GM19463 (cell line): Measurements from ENCODE around the gene GNG12.

Experiments
- ATAC-seq: cut with Tn5 transposase; IDR thresholded peaks from one replicate; pipeline ENCODE4 v1.9.1; 2021; ENCODE audit warnings: mild to moderate bottlenecking, moderate library complexity; ENCODE audit not compliant: unreplicated experiment

GNG12 gene

GRCh38 chr1:67686267-67687197 is 146.7 kb downstream of the GNG12 start:
- peak; percentile 31 for ATAC-seq

DNA sequence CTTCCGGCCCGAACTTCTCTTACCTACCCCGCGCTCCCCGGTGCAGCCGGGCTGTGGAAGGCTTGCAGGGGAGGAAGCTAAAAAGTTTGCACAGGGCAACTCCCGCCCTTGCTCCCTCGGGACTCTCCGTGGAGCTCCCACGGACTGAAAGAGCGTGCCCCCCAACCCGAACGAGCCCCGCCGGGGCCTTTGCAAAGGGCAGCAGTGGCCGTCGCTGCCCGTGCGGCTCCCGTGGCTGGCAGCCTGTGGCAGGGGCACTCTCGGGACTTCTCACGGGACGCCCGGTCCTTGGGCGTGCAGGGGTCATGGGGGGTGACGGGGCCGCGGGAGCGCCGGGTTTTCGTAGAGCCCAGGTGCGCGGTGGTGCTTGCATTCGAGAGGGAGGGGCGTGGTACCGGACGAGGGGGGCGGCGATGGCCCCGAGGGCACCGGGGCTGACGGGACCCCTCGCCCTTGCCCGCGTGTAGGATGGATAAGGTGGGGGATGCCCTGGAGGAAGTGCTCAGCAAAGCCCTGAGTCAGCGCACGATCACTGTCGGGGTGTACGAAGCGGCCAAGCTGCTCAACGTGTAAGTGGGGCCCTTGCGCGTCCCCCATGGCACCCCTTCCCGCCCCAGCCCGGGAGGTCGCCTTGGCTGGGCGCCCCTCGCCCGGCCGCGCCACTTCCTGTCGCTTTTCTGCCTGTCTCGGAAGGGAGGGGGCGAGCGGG is 147.6 kb downstream of the GNG12 start:
- peak; percentile 7 for ATAC-seq

DNA sequence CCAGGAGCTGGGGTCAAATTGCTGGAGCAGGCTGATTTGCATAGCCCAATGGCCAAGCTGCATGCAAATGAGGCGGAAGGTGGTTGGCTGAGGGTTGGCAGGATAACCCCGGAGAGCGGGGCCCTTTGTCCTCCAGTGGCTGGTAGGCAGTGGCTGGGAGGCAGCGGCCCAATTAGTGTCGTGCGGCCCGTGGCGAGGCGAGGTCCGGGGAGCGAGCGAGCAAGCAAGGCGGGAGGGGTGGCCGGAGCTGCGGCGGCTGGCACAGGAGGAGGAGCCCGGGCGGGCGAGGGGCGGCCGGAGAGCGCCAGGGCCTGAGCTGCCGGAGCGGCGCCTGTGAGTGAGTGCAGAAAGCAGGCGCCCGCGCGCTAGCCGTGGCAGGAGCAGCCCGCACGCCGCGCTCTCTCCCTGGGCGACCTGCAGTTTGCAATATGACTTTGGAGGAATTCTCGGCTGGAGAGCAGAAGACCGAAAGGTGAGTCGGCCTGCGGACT is 148.2 kb downstream of the GNG12 start, which contains the start of gene GADD45A:
Gene GADD45A, plus strand, starts transcription at position 135 of the 491 bp plus-strand sequence. Its CDS starts 294 bp downstream, at position 429.
- peak; percentile 78 for ATAC-seq

DNA sequence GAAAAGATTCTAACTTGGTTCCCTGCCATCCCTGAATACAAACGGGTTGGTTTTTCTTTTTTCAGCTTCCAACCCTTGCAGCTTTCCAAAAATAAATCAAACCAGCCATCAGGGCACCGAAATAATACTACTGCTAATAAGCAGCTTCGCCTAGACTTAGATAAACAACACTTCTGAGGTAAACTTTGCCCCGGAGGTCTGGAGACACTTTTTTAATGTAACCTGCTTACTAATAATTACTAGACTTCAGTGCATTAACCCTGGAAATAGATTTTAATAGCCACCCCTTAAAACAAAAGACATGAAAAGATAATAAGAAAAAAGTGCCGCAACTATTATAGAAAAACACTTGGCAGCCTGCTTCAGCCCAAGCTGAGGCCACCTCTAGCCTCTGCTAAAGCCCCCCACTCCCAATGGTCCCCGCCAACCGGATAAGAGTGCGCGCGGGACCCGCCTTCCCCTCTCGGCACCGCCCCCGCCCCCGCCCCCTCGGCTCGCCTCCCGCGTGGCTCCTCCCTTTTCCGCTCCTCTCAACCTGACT is 148.7 kb downstream of the GNG12 start:
- no peak for ATAC-seq

GRCh38 chr1:67683766-67684525 is 149.3 kb downstream of the GNG12 start:
- ATAC-seq = no peak

- ATAC-seq = no peak
These were observed 150.0 kb downstream of the GNG12 start for GRCh38 chr1:67683316-67683715.

DNA sequence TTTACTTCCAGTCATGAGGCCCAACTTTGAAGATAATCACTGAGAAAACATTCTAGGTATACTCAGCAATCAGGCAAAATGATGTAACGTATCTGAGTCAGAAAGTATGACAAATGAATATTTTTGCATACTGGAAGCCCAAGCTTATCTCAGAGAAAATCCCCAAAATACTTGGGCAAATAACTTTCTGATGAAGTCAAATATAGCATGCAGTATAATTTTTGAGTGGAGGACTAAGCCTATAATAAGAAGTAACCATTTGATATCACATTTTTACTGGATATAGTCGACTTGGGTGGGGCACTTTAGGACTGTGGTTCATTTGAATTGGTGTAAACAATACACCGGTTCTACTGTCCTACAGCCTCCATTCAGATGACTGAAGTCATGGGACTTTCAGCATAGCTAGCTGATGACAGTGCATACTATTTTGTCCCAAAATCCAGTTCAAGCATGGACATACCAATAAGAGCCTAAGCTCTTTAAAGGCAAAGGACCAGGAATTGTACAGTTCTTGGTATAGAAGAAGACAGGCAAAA is 150.5 kb downstream of the GNG12 start:
- no peak for ATAC-seq

DNA sequence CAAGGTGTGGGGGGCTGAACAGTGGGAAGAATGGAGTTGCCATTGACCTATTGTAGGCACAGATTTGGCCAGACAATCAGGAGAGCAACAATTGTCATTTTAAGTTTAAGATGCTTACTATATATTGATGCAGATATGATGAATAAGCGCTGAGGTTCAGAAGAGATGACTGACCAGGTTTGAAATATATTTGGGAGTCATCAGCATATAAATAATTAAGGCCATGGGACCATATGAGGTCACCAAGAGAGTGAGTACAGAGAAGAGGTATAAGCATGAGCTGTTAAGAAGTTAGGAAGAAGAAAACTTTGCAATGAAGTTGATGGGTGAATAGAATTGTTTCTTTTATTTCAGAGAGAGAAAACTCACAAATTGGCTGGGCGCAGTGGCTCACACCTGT is 152.8 kb downstream of the GNG12 start:
- no peak for ATAC-seq

- ATAC-seq = no peak
These were observed 153.6 kb downstream of the GNG12 start for GRCh38 chr1:67679691-67680090.

DNA sequence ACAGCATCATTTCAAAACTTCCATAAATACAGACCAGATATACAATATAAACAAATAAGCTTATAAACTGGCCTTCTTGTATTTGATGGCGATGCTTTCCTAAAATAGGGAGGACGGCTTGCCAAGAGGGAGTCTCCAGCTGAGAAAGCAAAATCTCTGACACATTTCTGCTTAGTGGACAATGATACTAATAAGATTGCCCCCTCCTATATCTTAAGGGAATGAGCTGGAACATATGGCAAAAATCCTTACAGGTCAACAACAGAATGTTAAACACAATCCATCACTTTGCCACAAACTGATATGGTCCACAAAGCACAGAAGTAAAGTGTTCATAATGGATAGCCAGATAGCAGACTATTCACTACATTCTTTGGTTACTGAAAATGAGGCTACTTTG is 155.3 kb downstream of the GNG12 start:
- ATAC-seq = no peak

GRCh38 chr1:67677408-67677807 is 155.9 kb downstream of the GNG12 start:
- ATAC-seq = no peak

GRCh38 chr1:67676946-67677345 is 156.3 kb downstream of the GNG12 start:
- no peak for ATAC-seq

DNA sequence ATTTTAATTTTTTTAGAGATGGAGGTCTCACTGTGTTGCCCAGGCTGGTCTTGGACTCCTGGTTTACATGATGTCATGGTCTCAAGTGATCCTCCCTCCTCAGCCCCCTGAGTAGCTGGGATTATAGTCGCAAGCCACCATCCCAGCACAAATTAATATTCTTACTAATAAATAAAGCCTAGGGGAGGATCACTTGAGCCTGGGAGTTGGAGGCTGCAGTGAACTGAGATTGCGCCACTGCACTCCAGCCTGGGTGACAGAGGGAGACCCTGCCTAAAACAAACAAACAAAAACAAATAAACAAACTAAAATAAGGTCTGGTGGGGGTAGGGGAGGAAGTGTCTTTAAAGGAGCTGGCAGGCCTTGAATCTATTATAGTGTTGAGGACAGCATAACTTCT is 157.0 kb downstream of the GNG12 start:
- ATAC-seq = no peak

DNA sequence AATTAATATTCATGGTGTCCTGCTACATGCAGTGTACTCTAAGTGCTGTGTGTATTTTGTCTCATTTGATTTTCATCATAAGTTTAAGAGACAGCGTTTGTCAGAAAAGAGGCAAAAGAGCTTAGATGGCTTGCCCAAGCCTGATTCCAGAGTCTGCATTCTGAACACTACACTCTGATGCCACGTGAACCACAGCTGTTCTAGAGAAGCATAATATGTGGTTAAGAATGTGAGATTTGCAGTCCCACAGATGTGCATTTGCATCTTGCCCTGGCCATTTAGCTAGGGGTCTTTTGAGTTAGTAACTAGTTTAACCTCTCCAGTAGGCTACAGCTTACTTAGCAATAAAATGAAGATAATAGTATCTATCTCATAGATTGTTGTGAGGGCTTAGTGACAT is 157.5 kb downstream of the GNG12 start:
- peak; percentile 77 for ATAC-seq

DNA sequence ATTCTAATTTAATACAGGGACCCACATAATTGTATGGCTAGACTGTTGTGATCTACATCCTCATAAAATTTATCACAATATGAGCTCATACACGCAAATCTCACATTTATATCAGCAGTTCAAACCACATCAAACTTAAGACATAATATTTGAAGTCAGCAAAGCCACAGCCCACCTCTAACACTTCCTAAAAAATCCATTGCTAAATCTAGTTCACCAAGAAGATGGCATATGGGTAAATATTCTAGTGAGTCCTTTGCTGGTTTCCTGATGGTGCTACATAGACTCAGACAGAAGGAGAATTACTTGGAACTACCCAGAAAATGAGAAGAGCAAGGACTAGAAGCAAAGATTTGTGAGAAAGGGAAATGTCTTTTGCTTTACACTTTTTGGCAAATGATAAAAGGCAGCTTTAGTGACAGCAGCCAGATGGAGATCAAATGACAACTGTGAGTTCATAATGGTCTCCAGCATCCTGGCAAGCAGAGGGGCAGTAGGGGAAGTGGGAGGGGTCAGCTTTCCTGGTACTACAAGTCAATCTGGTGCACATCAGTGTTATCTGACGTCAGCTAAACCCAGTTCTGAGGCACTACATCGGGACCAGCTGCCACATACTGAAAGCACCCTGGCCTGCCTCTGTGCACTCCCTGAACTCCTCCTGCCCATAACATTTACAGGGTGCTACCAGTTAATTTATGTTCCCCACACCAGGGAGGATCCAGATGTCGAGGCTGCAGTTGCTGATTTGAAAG is 158.8 kb downstream of the GNG12 start:
- no peak for ATAC-seq

GRCh38 chr1:67673468-67674201 is 159.6 kb downstream of the GNG12 start:
- no peak for ATAC-seq

- ATAC-seq = no peak
These were observed 160.9 kb downstream of the GNG12 start for GRCh38 chr1:67672260-67672803.

DNA sequence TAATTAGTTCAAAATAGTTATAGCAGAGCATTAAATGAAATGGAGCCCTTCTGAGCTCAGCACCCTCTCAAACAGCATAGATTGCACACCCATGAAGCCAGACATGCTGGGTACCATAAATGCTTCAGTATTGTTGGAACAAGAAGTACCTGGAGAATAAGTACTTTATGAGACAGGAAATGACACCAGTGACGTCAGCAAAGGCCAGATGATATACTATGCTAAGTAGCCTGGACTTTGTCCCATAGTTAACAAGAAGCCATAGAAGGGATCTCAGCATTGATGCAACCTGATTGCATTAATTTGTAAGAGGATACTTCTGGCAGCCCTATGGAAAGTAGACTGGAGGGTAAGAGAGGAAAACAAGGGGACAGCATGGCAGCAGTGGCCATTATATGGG is 164.6 kb downstream of the GNG12 start:
- no peak for ATAC-seq

- no peak for ATAC-seq
These were observed 166.6 kb downstream of the GNG12 start for GRCh38 chr1:67666636-67667035.
